ENCODE results near the gene SPACA7. TPM values are rescaled to one million over a fixed set of nuclear protein-coding genes. Genes with fewer than 3 reads are reported as not detected.

SPACA7 gene
- not detected for total RNA-seq

GRCh38 chr13:112376050-112376681 lies at the start of gene SPACA7:
Gene SPACA7 (plus strand): TSS chr13:112376355. CDS start chr13:112376386, 31 bp downstream.
- no peak within 1 kb of the TSS for H3K27ac Mint-ChIP-seq
- CTCF ChIA-PET, result no interaction called here
- no peaks in the 10 kb centered on the region for H3K4me1 Mint-ChIP-seq
- no peaks in the 10 kb centered on the region for H3K27me3 Mint-ChIP-seq
- peaks cover 2% of the 10 kb centered on the region for H3K9me3 Mint-ChIP-seq
- no peak for DNase-seq
- H3K4me3 Mint-ChIP-seq, result no peak within 1 kb of the TSS
- no peaks in the 10 kb centered on the region for H3K36me3 Mint-ChIP-seq (ENCODE audit: low read depth)
- POLR2A ChIA-PET, result no interaction called here

- H3K36me3 Mint-ChIP-seq (ENCODE audit: low read depth), result no peaks in the 10 kb centered on the region
- no peak for DNase-seq
Measured at GRCh38 chr13:112326821-112327370, 49.3 kb upstream of the SPACA7 start.

GRCh38 chr13:112328936-112329335 lies 47.2 kb upstream of the SPACA7 start:
- ChIA-PET POLR2A (no interaction called here), CTCF (no interaction called here)
- no peaks in the 10 kb centered on the region for H3K4me1 Mint-ChIP-seq
- H3K4me3 Mint-ChIP-seq, result no peak overlapping the region
- H3K36me3 Mint-ChIP-seq (ENCODE audit: low read depth), result no peaks in the 10 kb centered on the region
- no peak overlapping the region for H3K27ac Mint-ChIP-seq
- no peak for DNase-seq
- H3K27me3 Mint-ChIP-seq, result peaks cover 18% of the 10 kb centered on the region
- H3K9me3 Mint-ChIP-seq, result peaks cover 2% of the 10 kb centered on the region

More at GRCh38 chr13:112326821-112327370, 49.3 kb upstream of the SPACA7 start:
- Mint-ChIP-seq H3K9me3 (no peaks in the 10 kb centered on the region), H3K27me3 (peaks cover 9% of the 10 kb centered on the region), H3K27ac (no peak overlapping the region), H3K4me3 (no peak overlapping the region), H3K4me1 (no peaks in the 10 kb centered on the region)
- CTCF ChIA-PET, result no interaction called here
- POLR2A ChIA-PET, result no interaction called here

- Mint-ChIP-seq H3K9me3 (peaks cover 2% of the 10 kb centered on the region), H3K27ac (no peak overlapping the region), H3K36me3 (ENCODE audit: low read depth) (no peaks in the 10 kb centered on the region), H3K27me3 (peaks cover 18% of the 10 kb centered on the region), H3K4me1 (no peaks in the 10 kb centered on the region), H3K4me3 (no peak overlapping the region)
- CTCF ChIA-PET, result no interaction called here
- POLR2A ChIA-PET, result no interaction called here
- DNase-seq, result no peak
Measured at GRCh38 chr13:112329376-112329775, 46.8 kb upstream of the SPACA7 start.

- peaks cover 2% of the 10 kb centered on the region for H3K9me3 Mint-ChIP-seq
- DNase-seq, result no peak
- H3K4me3 Mint-ChIP-seq, result no peak overlapping the region
- H3K4me1 Mint-ChIP-seq, result no peaks in the 10 kb centered on the region
- no peaks in the 10 kb centered on the region for H3K36me3 Mint-ChIP-seq (ENCODE audit: low read depth)
- POLR2A ChIA-PET, result no interaction called here
- peaks cover 18% of the 10 kb centered on the region for H3K27me3 Mint-ChIP-seq
- no peak overlapping the region for H3K27ac Mint-ChIP-seq
- CTCF ChIA-PET, result no interaction called here
Measured at GRCh38 chr13:112330066-112330465, 46.1 kb upstream of the SPACA7 start.

GRCh38 chr13:112330479-112331381 lies 45.4 kb upstream of the SPACA7 start:
- CTCF ChIA-PET, result no interaction called here
- Mint-ChIP-seq H3K36me3 (ENCODE audit: low read depth) (no peaks in the 10 kb centered on the region), H3K9me3 (peaks cover 2% of the 10 kb centered on the region), H3K27ac (no peak overlapping the region), H3K4me1 (no peaks in the 10 kb centered on the region), H3K27me3 (peaks cover 18% of the 10 kb centered on the region), H3K4me3 (no peak overlapping the region)
- no peak for DNase-seq
- POLR2A ChIA-PET, result no interaction called here

- Mint-ChIP-seq H3K4me3 (no peak overlapping the region), H3K9me3 (peaks cover 2% of the 10 kb centered on the region), H3K36me3 (ENCODE audit: low read depth) (no peaks in the 10 kb centered on the region), H3K27ac (no peak overlapping the region), H3K4me1 (no peaks in the 10 kb centered on the region), H3K27me3 (peaks cover 18% of the 10 kb centered on the region)
- DNase-seq, result no peak
- POLR2A ChIA-PET, result no interaction called here
- CTCF ChIA-PET, result no interaction called here
Measured at GRCh38 chr13:112331675-112332074, 44.5 kb upstream of the SPACA7 start.

GRCh38 chr13:112332727-112333126 lies 43.4 kb upstream of the SPACA7 start:
- CTCF ChIA-PET, result no interaction called here
- Mint-ChIP-seq H3K27ac (no peak overlapping the region), H3K36me3 (ENCODE audit: low read depth) (no peaks in the 10 kb centered on the region), H3K4me3 (no peak overlapping the region), H3K9me3 (peaks cover 4% of the 10 kb centered on the region), H3K4me1 (no peaks in the 10 kb centered on the region), H3K27me3 (peaks cover 20% of the 10 kb centered on the region)
- no peak for DNase-seq
- POLR2A ChIA-PET, result no interaction called here

GRCh38 chr13:112333756-112334543 lies 42.2 kb upstream of the SPACA7 start:
- CTCF ChIA-PET, result no interaction called here
- no peak overlapping the region for H3K27ac Mint-ChIP-seq
- no peaks in the 10 kb centered on the region for H3K4me1 Mint-ChIP-seq
- DNase-seq, result no peak
- POLR2A ChIA-PET, result no interaction called here
- H3K36me3 Mint-ChIP-seq (ENCODE audit: low read depth), result no peaks in the 10 kb centered on the region
- H3K4me3 Mint-ChIP-seq, result no peak overlapping the region
- H3K9me3 Mint-ChIP-seq, result peaks cover 4% of the 10 kb centered on the region
- peaks cover 20% of the 10 kb centered on the region for H3K27me3 Mint-ChIP-seq

- ChIA-PET POLR2A (no interaction called here), CTCF (no interaction called here)
Measured at GRCh38 chr13:112335135-112335534, 41.0 kb upstream of the SPACA7 start.

GRCh38 chr13:112341446-112341845 lies 34.7 kb upstream of the SPACA7 start:
- H3K4me3 Mint-ChIP-seq, result no peak overlapping the region
- ChIA-PET CTCF (no interaction called here), POLR2A (no interaction called here)
- H3K27me3 Mint-ChIP-seq, result peaks cover 19% of the 10 kb centered on the region
- peaks cover 2% of the 10 kb centered on the region for H3K9me3 Mint-ChIP-seq
- no peaks in the 10 kb centered on the region for H3K4me1 Mint-ChIP-seq
- H3K36me3 Mint-ChIP-seq (ENCODE audit: low read depth), result no peaks in the 10 kb centered on the region
- DNase-seq, result no peak
- no peak overlapping the region for H3K27ac Mint-ChIP-seq

More at GRCh38 chr13:112335135-112335534, 41.0 kb upstream of the SPACA7 start:
- Mint-ChIP-seq H3K4me3 (no peak overlapping the region), H3K9me3 (peaks cover 4% of the 10 kb centered on the region), H3K27ac (no peak overlapping the region), H3K4me1 (no peaks in the 10 kb centered on the region), H3K27me3 (peaks cover 19% of the 10 kb centered on the region), H3K36me3 (ENCODE audit: low read depth) (no peaks in the 10 kb centered on the region)
- DNase-seq, result no peak

GRCh38 chr13:112341976-112342735 lies 34.0 kb upstream of the SPACA7 start:
- Mint-ChIP-seq H3K4me1 (no peaks in the 10 kb centered on the region), H3K36me3 (ENCODE audit: low read depth) (no peaks in the 10 kb centered on the region), H3K4me3 (no peak overlapping the region), H3K9me3 (peaks cover 2% of the 10 kb centered on the region), H3K27ac (no peak overlapping the region), H3K27me3 (peaks cover 26% of the 10 kb centered on the region)
- CTCF ChIA-PET, result no interaction called here
- POLR2A ChIA-PET, result no interaction called here
- DNase-seq, result no peak
